Stimulated activated CD8-positive, alpha-beta memory T cell treated with anti-CD3 and anti-CD28 coated beads, Interleukin-15, amount 100 ng/mL, for 1 hour (primary cell): Measurements from ENCODE around the gene ATG4B.

Source experiments
- DNase-seq: peaks from one replicate; pipeline ENCODE4 v3.0.0-alpha.2; 2020; ENCODE audit warnings: low read depth

The ATG4B gene

DNA sequence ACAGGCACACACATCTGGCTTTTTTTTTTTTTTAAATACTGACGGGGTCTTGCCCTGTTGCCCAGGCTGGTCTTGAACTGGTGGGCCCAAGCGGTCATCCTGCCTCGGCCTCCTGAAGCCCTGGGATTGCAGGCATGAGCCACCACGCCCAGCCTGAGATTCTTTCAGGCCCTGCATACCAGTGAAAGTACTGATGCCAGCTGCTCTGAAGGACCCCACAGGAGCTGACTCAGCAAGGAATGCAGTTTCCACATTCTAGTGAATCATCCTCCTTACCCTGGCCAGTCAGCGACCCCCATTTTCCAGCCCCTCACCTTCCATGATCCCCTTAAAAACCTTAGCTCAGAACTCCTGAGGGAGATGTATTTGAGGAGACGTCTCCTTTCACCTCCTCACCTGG lies 55.0 kb downstream of the ATG4B start:
- DNase-seq = no peak

- no peak for DNase-seq
These were observed 58.2 kb downstream of the ATG4B start for GRCh38 chr2:241695651-241696050.

GRCh38 chr2:241701149-241701398 lies 63.6 kb downstream of the ATG4B start:
- DNase-seq = no peak

- peak; percentile 91 for DNase-seq
These were observed 64.1 kb downstream of the ATG4B start, which contains the start of gene ING5 for GRCh38 chr2:241701399-241702154. Gene ING5 (plus strand): TSS chr2:241702039. CDS start chr2:241702066, 27 bp downstream.

DNA sequence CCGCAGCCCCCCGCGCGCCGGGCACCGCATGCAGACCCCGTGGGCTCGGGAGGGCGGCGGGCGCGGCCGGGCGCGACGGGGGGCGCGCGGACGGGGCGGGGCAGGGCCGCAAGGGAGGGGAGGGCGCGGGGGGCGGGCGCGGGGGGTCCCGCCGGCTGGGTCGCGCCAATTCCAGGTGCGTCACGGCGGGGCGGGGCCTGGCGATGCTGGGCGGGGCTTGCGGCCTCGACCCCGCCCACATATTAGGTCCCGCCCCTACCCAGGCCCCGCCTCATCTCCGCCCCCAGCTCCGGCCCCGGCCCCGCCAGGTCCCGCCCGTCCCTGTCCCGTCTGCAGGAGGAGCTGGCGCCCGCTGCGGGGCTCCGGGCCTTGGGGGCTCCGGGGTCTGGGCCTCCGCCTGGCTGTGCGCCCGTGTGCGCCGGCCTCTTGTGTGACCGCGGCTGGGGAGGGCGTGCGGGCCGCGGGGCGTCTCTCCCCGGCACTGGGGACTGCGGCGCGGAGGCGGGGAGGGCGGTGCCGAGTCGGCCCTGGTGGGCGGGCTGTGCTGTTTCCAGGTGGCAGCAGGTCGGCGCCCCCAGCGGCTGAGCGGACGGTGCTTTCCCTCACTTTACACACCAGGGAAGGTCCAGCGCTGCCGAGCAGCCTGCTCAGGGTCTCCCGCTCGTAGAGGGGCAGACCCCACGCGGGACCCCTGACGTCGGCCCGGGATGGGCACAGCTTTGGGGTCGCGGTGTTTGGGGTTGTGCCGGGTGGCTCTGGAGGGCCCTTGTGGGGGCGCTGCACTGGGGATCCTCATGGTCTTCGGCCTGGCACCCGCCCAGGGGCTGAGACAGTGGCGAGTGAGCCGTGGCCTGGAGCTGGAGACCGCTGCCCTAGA lies 64.9 kb downstream of the ATG4B start:
- peak; percentile 73 for DNase-seq

GRCh38 chr2:241703032-241703604 lies 65.6 kb downstream of the ATG4B start:
- no peak for DNase-seq

DNA sequence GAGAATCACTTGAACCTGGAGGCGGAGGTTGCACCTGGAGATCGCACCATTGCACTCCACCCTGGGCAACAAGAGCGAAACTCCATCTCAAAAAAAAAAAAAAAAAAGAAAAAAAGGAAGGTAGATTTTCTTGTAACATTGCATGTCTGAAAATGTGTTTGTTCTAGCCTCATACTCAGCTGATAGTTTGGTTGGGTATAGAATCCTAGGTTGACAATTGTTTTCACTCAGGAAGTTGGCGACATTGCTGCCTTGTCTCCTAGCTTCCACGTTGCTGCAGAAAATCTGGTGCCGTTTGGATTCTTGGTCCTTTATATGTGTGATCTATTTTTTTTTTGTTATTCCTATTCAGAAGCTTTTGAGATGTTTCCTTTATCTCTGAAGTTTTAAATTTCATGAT lies 69.0 kb downstream of the ATG4B start:
- DNase-seq = no peak

GRCh38 chr2:241708879-241709278 lies 71.4 kb downstream of the ATG4B start:
- DNase-seq = no peak

- DNase-seq = no peak
These were observed 81.6 kb downstream of the ATG4B start for GRCh38 chr2:241719093-241719492.

GRCh38 chr2:241720099-241720498 lies 82.6 kb downstream of the ATG4B start:
- DNase-seq = no peak

DNA sequence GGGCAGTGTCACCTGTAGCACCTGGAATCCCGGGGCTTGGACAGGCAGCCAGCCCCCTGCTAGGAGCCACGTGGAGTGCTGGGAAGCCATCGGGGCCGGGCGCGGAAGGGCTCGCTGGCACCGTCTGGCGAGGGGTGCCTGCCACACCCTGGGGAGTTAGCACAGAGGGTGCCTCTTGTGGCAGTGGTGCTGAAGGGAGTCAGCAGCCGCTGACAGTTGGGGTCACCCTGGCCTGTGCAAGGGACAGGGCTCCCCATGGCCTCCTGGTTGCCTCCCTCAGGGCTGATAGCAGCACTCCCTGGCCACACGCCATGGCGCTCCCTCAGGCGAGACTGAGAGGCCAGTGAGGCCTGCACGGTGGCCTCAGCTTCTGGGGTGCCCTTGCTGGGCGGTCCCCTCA lies 83.1 kb downstream of the ATG4B start:
- DNase-seq = no peak

GRCh38 chr2:241721852-241722251 lies 84.4 kb downstream of the ATG4B start:
- no peak for DNase-seq

GRCh38 chr2:241722896-241723454 lies 85.5 kb downstream of the ATG4B start:
- no peak for DNase-seq
